HG02798 (cell line): ENCODE results near the gene STOML3.

Experiments used
- ATAC-seq: cut with Tn5 transposase; IDR thresholded peaks from one replicate; pipeline ENCODE4 v1.9.1; 2021; ENCODE audit warnings: mild to moderate bottlenecking; ENCODE audit not compliant: unreplicated experiment, poor library complexity

Gene STOML3

GRCh38 chr13:38933786-38934185, 56.8 kb downstream of the STOML3 start:
- ATAC-seq: no peak

DNA sequence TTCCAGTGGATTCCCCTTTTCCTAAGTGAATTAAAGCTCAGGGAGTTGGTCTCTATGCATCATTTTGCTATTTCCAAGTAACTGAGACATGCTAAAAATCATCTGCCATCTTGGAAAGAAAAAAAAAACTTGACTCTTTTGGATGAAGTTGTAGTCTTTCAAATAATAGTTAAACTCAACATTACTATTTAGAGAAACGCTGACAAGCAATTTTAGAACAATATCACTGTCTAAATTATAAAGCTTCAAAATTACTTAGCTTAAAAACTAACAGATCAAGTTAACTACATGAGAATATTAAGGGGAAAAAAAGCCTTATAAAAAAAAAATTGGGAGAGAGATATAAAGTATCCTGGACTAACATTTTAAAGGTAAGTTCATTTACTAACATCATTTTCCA, 68.5 kb downstream of the STOML3 start:
- ATAC-seq: no peak

GRCh38 chr13:38921081-38921480, 69.5 kb downstream of the STOML3 start:
- no peak for ATAC-seq
